Endodermal cell (in vitro differentiated cells): ENCODE results near the gene LMTK2. TPM values are rescaled to one million over a fixed set of nuclear protein-coding genes. Genes with fewer than 3 reads are reported as not detected.
A peak's percentile ranks its signal among the peaks of the same experiment; 100 is the strongest.

ENCODE experiments used
- DNase-seq: peaks from one replicate; pipeline ENCODE4 v3.0.0-alpha.2; 2017
- H3K27ac ChIP-seq: 2 replicates; pipeline ENCODE4 v1.5.1; 2013; ENCODE audit warnings: mild to moderate bottlenecking, low read depth, low read length, moderate library complexity
- H3K27me3 ChIP-seq: 2 replicates; pipeline ENCODE4 v1.6.1; 2013; ENCODE audit warnings: mild to moderate bottlenecking, low read length, moderate library complexity; ENCODE audit not compliant: insufficient read depth, control insufficient read depth, poor library complexity, severe bottlenecking
- H3K36me3 ChIP-seq: 2 replicates; pipeline ENCODE4 v1.7.0; 2013; ENCODE audit warnings: mild to moderate bottlenecking, low read length, moderate library complexity; ENCODE audit not compliant: control insufficient read depth, insufficient read depth
- H3K4me1 ChIP-seq: one replicate; pipeline ENCODE4 v1.7.0; 2013; ENCODE audit warnings: low read length; ENCODE audit not compliant: control insufficient read depth, insufficient read depth
- H3K4me3 ChIP-seq: 2 replicates; pipeline ENCODE4 v1.5.1; 2013; ENCODE audit warnings: mild to moderate bottlenecking, low read length, moderate library complexity
- H3K9ac ChIP-seq: 2 replicates; pipeline ENCODE4 v1.6.1; 2013; ENCODE audit warnings: mild to moderate bottlenecking, low read length, moderate library complexity; ENCODE audit not compliant: poor library complexity, severe bottlenecking; ENCODE audit errors: extremely low read depth
- H3K9me3 ChIP-seq: 2 replicates; pipeline ENCODE4 v1.6.1; 2013; ENCODE audit warnings: mild to moderate bottlenecking, low read length, moderate library complexity; ENCODE audit not compliant: control insufficient read depth
- H3K27ac Mint-ChIP-seq: 2 replicates; pipeline ENCODE4 v1.8.0; 2020; ENCODE audit warnings: mixed read lengths
- H3K27me3 Mint-ChIP-seq: 2 replicates; pipeline ENCODE4 v1.8.0; 2021; ENCODE audit warnings: mild to moderate bottlenecking, mixed read lengths; ENCODE audit not compliant: insufficient read depth
- H3K36me3 Mint-ChIP-seq: 2 replicates; pipeline ENCODE4 v1.8.0; 2020; ENCODE audit warnings: low read depth, mixed read lengths
- H3K4me1 Mint-ChIP-seq: 2 replicates; pipeline ENCODE4 v1.8.0; 2020; ENCODE audit warnings: mixed read lengths
- H3K4me3 Mint-ChIP-seq: 2 replicates; pipeline ENCODE4 v1.8.0; 2020; ENCODE audit warnings: mild to moderate bottlenecking, moderate library complexity, mixed read lengths
- H3K9me3 Mint-ChIP-seq: 2 replicates; pipeline ENCODE4 v1.8.0; 2020; ENCODE audit warnings: mild to moderate bottlenecking, mixed read lengths
- CTCF ChIP-seq: fragments of 200-600 bp; sonication (generic); conservative IDR thresholded peaks from 2 replicates; pipeline ENCODE4 v1.5.0; 2021; ENCODE audit warnings: antibody characterized with exemption, mild to moderate bottlenecking
- WGBS, 2 experiments: methylation state at CpG; one replicate each; pipeline versions ENCODE4 v1.1.5 to v1.1.7; 2013; ENCODE audit warnings: missing lambda C conversion rate in 2 of 2, mixed read lengths in 1 of 2; ENCODE audit not compliant: insufficient coverage in 1 of 2, insufficient read length in 1 of 2; 5-methylcytosine and 5-hydroxymethylcytosine counted together
- total RNA-seq, 2 donors: library from RNA; stranded (reverse); fragmentation: NEBNext Ultra II Directional in 1 of 2; extraction: Animal tissue kit (Norgen Biotek cat#: 25700) in 1 of 2; gene quantifications; 2 replicates in 1 of 2; 3 replicates in 1 of 2; pipeline ENCODE4 v1.2.1, GENCODE V29; 2021

LMTK2 gene
- total RNA-seq, 2 donors from 2014 or later = 23.5 to 25.6 TPM

- Mint-ChIP-seq H3K4me3 (no peak overlapping the region), H3K4me1 (no peaks in the 10 kb centered on the region), H3K27ac (peak overlapping the region; percentile 39), H3K27me3 (no peaks in the 10 kb centered on the region), H3K36me3 (peaks cover 20% of the 10 kb centered on the region), H3K9me3 (no peaks in the 10 kb centered on the region)
- H3K27ac ChIP-seq = no peak overlapping the region
- H3K9ac ChIP-seq = no peak overlapping the region
- H3K36me3 ChIP-seq = peaks cover 12% of the 10 kb centered on the region
- no peaks in the 10 kb centered on the region for H3K27me3 ChIP-seq
- TF ChIP-seq CTCF = no peak
- no peaks in the 10 kb centered on the region for H3K4me1 ChIP-seq
- no peaks in the 10 kb centered on the region for H3K9me3 ChIP-seq
- no peak for DNase-seq
- H3K4me3 ChIP-seq = no peak overlapping the region
- WGBS, 2 experiments = 90 to 93% methylated on average over 4 to 11 of the region's 11 CpGs
These were observed 98.0 kb downstream of the LMTK2 start for GRCh38 chr7:98204670-98205069.

GRCh38 chr7:98205162-98205845, 98.6 kb downstream of the LMTK2 start:
- peaks cover 2% of the 10 kb centered on the region for H3K27me3 Mint-ChIP-seq
- Histone ChIP-seq H3K27me3 (no peaks in the 10 kb centered on the region), H3K36me3 (peaks cover 12% of the 10 kb centered on the region), H3K9ac (no peak overlapping the region), H3K9me3 (no peaks in the 10 kb centered on the region), H3K27ac (no peak overlapping the region), H3K4me3 (no peak overlapping the region), H3K4me1 (no peaks in the 10 kb centered on the region)
- H3K27ac Mint-ChIP-seq = no peak overlapping the region
- 93 to 97% methylated on average over 39 to 47 of the region's 47 CpGs for WGBS, 2 experiments
- peaks cover 20% of the 10 kb centered on the region for H3K36me3 Mint-ChIP-seq
- DNase-seq = no peak
- no peaks in the 10 kb centered on the region for H3K4me1 Mint-ChIP-seq
- H3K4me3 Mint-ChIP-seq = no peak overlapping the region
- no peak for TF ChIP-seq CTCF
- no peaks in the 10 kb centered on the region for H3K9me3 Mint-ChIP-seq

- Mint-ChIP-seq H3K27me3 (peaks cover 2% of the 10 kb centered on the region), H3K9me3 (no peaks in the 10 kb centered on the region), H3K4me3 (no peak overlapping the region), H3K27ac (no peak overlapping the region), H3K4me1 (no peaks in the 10 kb centered on the region), H3K36me3 (peaks cover 20% of the 10 kb centered on the region)
- Histone ChIP-seq H3K9me3 (no peaks in the 10 kb centered on the region), H3K4me3 (no peak overlapping the region), H3K4me1 (no peaks in the 10 kb centered on the region), H3K27me3 (no peaks in the 10 kb centered on the region), H3K27ac (no peak overlapping the region), H3K9ac (no peak overlapping the region), H3K36me3 (peaks cover 12% of the 10 kb centered on the region)
- TF ChIP-seq CTCF = no peak
- DNase-seq = no peak
- WGBS, 2 experiments = 94 to 98% methylated on average over 43 to 47 of the region's 47 CpGs
These were observed 100.0 kb downstream of the LMTK2 start for GRCh38 chr7:98206451-98207330.
